NCI-H2227 (cell line): ENCODE data around the gene AGBL1.

Source experiments
- DNase-seq: peaks from one replicate; lab custom pipeline; 2025; ENCODE audit not compliant: unreplicated experiment; lab: John Stamatoyannopoulos, UW

The AGBL1 gene

GRCh38 chr15:86905625-86906256 is 826.1 kb downstream of the AGBL1 start:
- DNase-seq = no peak

GRCh38 chr15:86906376-86906775 is 826.7 kb downstream of the AGBL1 start:
- DNase-seq = no peak

DNA sequence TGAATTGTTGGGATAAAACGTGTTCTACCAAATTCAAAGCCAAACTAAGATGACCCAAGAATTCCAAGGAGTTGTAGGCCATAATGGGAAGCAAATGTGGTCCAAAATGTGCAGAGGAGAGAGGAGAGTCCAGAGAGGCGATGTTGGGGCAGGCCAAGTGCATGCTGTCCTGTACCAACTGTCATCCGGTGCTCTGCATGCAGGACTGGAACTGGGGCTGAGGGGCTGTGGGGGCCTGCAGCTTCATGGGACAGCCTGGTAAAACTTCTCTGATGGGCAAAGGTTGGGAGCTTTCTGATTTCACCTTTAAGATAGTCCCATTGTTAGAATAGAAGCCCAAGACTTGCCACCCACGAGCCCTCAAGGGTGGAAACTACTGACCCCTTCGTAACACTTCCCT is 831.4 kb downstream of the AGBL1 start:
- no peak for DNase-seq

DNA sequence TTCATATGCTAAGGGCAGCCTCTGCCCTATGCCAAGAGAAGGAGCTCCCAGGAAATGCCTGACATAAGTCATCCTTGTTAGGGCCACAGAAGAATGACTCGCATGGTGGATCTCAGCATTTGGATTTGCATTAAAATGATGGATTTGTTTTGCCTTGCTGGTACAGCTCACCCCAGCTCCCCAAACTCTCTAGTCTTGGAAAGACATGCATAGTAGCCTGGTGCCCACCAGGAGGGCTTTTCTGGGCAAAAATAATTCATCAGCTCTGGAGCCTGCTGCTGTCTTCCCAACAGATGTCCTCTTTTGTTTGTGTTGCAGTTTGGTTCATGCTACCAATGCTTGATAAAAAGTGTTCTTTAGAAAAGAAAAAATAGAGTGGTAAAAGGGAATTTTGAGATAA is 833.0 kb downstream of the AGBL1 start:
- no peak for DNase-seq

- DNase-seq = no peak
These were observed 836.2 kb downstream of the AGBL1 start for GRCh38 chr15:86915811-86916331.

DNA sequence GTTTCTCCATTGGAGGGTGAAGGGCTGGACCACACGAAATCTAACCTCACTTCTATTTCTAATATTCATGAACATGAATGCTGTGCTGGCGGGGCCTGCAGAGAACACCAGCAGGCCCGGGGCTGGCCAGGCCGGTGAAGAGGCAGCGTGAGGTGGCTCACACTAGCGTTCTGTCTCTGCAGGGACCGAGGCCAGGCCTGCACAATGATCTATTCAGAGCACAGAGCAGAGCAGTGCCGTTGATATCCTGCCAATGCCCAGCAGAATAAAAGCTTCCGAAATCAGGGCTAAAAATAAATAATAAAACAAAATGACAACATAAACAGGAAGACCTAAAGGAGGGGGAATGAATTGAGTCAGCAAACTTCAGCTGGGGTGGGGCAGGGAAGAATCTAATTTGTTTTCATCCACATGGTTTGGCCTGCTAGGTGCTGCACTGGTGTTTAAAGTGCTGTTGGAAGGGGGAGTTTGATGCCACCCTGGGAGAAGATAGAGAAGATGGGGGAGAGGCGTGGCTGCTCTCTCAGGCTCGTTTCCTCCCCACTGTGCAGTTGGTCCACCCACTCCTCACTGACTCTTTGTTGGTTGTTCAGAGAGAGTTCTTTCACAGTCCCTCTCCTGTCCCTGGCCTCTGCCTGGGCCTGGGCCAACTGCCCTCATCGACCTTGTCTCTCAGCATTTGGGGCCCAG is 837.1 kb downstream of the AGBL1 start:
- no peak for DNase-seq

DNA sequence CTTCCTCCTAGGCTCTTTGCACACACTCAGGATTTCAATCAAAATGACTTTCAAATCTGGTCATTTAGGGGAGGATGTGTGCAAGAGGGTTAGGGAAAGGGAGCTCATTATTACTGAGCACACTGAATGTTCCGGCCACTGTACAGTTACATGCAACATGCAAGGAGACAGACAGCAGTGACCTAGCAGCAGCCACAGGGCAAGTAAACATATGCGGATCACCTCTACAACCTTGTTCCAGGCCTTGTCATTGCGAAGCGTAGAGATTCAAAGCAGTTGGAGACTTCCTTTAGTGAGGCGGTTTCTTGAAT is 837.6 kb downstream of the AGBL1 start:
- no peak for DNase-seq

DNA sequence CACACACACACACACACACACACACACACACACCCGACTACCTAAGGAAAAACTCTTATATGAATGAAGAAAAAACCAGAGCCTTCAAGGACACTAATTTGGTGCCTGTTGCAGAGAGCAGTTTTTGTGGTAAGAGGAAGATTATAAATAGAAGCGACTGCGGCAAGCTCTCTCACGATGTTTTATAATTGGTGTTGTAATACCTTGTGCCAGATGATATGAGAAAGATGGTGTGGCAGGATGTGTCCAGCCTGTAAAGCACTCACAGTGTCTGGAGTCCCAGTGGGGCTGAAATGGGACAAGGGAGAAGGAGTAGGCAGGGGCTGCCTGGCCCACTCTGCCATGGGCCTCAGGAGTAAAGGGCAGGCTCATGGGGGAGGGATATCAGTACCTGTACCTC is 839.9 kb downstream of the AGBL1 start:
- no peak for DNase-seq

GRCh38 chr15:86929461-86929860 is 849.8 kb downstream of the AGBL1 start:
- no peak for DNase-seq

DNA sequence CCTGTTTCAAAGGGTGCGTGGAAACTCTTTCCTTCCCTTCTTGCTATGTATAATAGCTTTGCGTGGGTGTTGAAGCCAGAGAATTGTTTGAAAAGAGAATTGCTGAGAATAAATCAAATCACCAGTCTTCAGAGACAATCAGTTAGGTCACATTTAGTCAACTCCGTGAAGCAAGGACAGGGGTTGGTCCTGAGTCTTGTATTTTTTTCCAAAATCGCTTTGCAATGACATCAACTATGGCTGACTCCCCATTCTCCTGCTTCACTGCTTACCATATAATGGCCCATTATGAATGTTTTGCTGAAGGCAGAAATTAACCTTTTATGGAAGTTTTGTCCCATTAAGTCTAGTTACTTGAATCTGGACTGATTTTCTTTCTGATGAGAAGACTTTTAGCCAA is 852.8 kb downstream of the AGBL1 start:
- DNase-seq = no peak

GRCh38 chr15:86935841-86936240 is 856.2 kb downstream of the AGBL1 start:
- DNase-seq = no peak

DNA sequence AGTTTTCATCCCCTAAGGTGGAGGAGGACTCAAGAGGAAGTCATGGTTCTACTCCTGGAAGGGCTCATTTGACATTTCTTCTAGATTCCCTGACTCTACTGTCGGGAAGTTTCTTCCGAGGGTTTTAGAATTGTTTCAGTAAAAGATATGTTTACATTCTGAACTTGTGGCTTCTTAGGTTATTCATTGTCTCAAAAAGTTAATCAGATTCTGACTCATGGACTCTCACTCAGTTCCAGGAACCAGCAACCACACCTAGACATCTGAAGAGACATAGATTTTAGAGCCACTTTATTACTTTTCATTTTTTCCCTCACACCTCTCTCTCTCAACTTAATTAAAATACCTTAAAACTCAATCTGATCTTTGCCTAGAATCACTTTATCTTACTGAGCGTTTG is 862.6 kb downstream of the AGBL1 start:
- DNase-seq = no peak

DNA sequence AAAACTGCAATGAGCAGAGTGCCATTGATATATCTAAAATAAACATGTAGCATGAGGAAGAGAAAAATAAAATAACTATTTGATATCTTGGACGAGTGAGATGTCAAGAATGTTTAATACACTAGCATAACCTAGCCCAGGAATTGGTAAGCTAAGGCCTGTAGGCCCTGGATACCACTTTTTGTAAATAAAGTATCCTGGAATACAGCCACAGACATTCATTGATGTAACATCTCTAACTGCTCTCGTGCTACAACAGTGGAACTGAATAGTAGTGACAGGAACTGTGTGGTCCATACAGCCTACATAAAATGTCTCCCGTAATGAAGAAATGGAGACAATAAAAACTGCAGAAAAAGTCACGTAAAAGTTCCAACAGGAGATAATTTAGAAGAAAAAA is 869.0 kb downstream of the AGBL1 start:
- DNase-seq = no peak

DNA sequence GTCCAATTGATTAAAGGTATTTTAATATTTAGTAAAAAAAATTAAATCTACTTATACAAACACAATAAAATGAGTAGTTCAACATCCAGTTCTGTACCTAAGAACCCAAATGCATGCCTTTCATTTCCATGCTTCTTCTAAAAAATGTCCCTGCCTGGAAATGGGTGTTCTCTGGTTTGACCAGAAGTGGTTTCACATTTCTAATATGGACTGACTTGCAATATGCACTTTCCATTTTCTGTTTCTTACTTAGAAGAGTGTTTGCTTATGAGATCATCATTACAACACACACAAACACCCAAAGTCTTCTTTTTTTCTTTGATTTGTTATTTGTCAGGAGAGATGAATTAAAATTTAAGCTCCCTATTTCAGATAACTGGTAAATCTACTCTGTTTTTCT is 879.6 kb downstream of the AGBL1 start:
- no peak for DNase-seq

GRCh38 chr15:86961669-86962068 is 882.0 kb downstream of the AGBL1 start:
- DNase-seq = no peak

- DNase-seq = no peak
These were observed 884.6 kb downstream of the AGBL1 start for GRCh38 chr15:86964271-86964670.

- DNase-seq = no peak
These were observed 888.6 kb downstream of the AGBL1 start for GRCh38 chr15:86968244-86968643.

GRCh38 chr15:86969364-86969763 is 889.7 kb downstream of the AGBL1 start:
- no peak for DNase-seq

DNA sequence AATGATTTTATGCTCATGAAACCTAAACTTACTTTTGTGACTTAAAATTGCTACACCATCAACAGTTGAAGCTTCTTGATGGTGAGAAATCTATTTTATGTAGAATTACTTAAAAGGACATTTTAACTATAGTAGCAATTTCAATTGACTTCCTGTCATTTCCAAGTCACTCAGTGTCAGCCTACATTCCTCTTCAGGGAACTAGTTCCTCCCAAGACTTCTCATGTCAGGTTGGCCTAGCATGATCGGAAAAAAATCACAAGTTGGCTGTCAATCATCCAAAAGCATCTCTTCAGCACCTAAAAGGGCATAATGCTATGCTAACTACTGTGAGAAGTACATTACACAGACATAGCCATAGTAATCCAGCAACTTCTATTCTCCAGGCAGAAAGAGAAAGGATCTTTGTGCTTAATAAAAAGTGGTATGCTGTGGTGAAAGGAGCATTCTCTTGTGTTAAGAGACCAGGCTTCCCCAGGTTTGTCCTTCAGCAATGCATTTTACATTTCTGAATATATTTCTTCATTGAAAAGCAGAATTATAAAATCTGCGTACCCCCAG is 893.7 kb downstream of the AGBL1 start:
- DNase-seq = no peak

DNA sequence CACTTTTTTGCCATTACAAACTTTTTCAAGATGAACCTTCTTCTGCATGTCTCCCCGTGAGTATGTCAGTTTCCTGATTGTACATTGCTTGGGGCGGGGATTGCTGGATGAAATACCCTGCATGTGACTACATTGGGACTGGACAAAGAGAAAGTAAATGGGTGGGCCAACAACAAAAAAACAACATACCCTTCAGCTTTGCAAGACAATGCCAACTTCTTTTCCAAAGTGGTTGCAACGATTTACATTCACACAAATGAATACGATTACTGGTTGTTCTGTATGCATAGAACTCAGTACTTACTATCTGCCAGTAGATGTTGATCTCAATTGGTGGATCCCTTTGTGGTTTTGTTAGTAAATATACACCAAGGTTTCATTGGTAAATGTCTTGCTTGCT is 908.4 kb downstream of the AGBL1 start:
- no peak for DNase-seq

DNA sequence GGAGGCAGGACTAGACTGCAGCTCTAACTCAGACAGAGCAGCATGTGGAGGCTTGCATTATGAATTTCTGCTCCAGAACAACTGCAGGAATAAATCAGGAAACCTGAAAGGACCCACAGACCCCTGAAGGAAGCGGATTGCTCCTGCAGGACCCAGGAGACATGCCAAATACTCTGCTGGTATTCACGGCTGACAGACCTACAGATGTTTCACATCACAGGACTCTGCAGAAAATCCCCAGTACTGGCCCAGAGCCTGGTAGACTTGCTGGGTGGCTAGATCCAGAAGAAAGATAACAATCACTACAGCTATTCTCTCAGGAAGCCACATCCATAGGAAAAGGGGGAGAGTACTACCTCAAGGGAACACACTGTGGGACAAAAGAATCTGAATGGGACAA is 942.1 kb downstream of the AGBL1 start:
- DNase-seq = no peak

GRCh38 chr15:87031540-87032230 is 952.0 kb downstream of the AGBL1 start:
- DNase-seq = no peak
